GM18867 (cell line): ENCODE data around the gene RALGPS1.
A peak's percentile ranks its signal among the peaks of the same experiment; 100 is the strongest.

ENCODE experiments used
- ATAC-seq: cut with Tn5 transposase; IDR thresholded peaks from one replicate; pipeline ENCODE4 v1.9.1; 2021; ENCODE audit warnings: mild to moderate bottlenecking, moderate library complexity; ENCODE audit not compliant: unreplicated experiment

RALGPS1 gene

GRCh38 chr9:127148014-127148413 lies 233.4 kb downstream of the RALGPS1 start:
- ATAC-seq: no peak

GRCh38 chr9:127149010-127149409 lies 234.4 kb downstream of the RALGPS1 start:
- ATAC-seq: no peak

- no peak for ATAC-seq
Observed at GRCh38 chr9:127149463-127150390, 235.1 kb downstream of the RALGPS1 start.

GRCh38 chr9:127153501-127153900 lies 238.9 kb downstream of the RALGPS1 start:
- ATAC-seq: no peak

GRCh38 chr9:127154003-127154389 lies 239.4 kb downstream of the RALGPS1 start:
- ATAC-seq: no peak

- no peak for ATAC-seq
Observed at GRCh38 chr9:127154390-127155191, 240.0 kb downstream of the RALGPS1 start.

GRCh38 chr9:127155314-127155960 lies 240.9 kb downstream of the RALGPS1 start:
- ATAC-seq: no peak

- ATAC-seq: no peak
Observed at GRCh38 chr9:127158786-127159324, 244.3 kb downstream of the RALGPS1 start.

- no peak for ATAC-seq
Observed at GRCh38 chr9:127159325-127159801, 244.8 kb downstream of the RALGPS1 start.

GRCh38 chr9:127159949-127160610 lies 245.5 kb downstream of the RALGPS1 start:
- no peak for ATAC-seq

- ATAC-seq: no peak
Observed at GRCh38 chr9:127161081-127161624, 246.6 kb downstream of the RALGPS1 start.

GRCh38 chr9:127162046-127162863 lies 247.7 kb downstream of the RALGPS1 start:
- ATAC-seq: no peak

- ATAC-seq: no peak
Observed at GRCh38 chr9:127162864-127163365, 248.3 kb downstream of the RALGPS1 start.

- no peak for ATAC-seq
Observed at GRCh38 chr9:127163409-127163808, 248.8 kb downstream of the RALGPS1 start.

GRCh38 chr9:127165116-127165515 lies 250.5 kb downstream of the RALGPS1 start:
- no peak for ATAC-seq

- no peak for ATAC-seq
Observed at GRCh38 chr9:127166111-127166510, 251.5 kb downstream of the RALGPS1 start.

GRCh38 chr9:127166651-127167524 lies 252.3 kb downstream of the RALGPS1 start:
- ATAC-seq: peak; percentile 72
